Spleen (tissue), 11 donors: ENCODE measurements around the gene SHLD1. TPM values are rescaled to one million over a fixed set of nuclear protein-coding genes. Genes with fewer than 3 reads are reported as not detected.

ENCODE experiments used
- DNase-seq: peaks from one replicate; pipeline ENCODE4 v3.0.0-alpha.2; 2020
- H3K27ac ChIP-seq, 8 donors: fragments of 200-600 bp; sonication (generic) in 7 of 8; 1 replicate in 4 of 8; 2 replicates in 4 of 8; pipeline versions ENCODE4 v1.5.0 to v1.8.0; 2016 to 2021; ENCODE audit warnings: inconsistent platforms in 4 of 8, mild to moderate bottlenecking in 4 of 8, moderate library complexity in 1 of 8
- H3K27me3 ChIP-seq, 7 donors: fragments of 200-600 bp; sonication (generic) in 6 of 7; replicated peaks in 1 of 7; 1 replicate in 4 of 7; 2 replicates in 3 of 7; pipeline versions ENCODE4 v1.5.0 to v1.8.0; 2016 to 2021; ENCODE audit warnings: inconsistent platforms in 3 of 7, mild to moderate bottlenecking in 1 of 7
- H3K36me3 ChIP-seq, 6 donors: fragments of 200-600 bp; sonication (generic) in 5 of 6; 1 replicate in 4 of 6; 2 replicates in 2 of 6; pipeline versions ENCODE4 v1.5.0 to v1.8.0; 2016 to 2021; ENCODE audit warnings: inconsistent platforms in 2 of 6
- H3K4me1 ChIP-seq, 6 donors: fragments of 200-600 bp; sonication (generic) in 5 of 6; 1 replicate in 3 of 6; 2 replicates in 3 of 6; pipeline versions ENCODE4 v1.5.0 to v1.8.0; 2016 to 2021; ENCODE audit warnings: inconsistent platforms in 3 of 6
- H3K4me3 ChIP-seq, 8 donors: fragments of 200-600 bp; sonication (generic) in 7 of 8; 1 replicate in 4 of 8; 2 replicates in 4 of 8; pipeline versions ENCODE4 v1.5.0 to v1.8.0; 2016 to 2021; ENCODE audit warnings: inconsistent platforms in 4 of 8, mild to moderate bottlenecking in 4 of 8, moderate library complexity in 2 of 8
- H3K9me3 ChIP-seq, 8 donors: fragments of 200-600 bp; sonication (generic) in 7 of 8; 1 replicate in 4 of 8; 2 replicates in 4 of 8; pipeline versions ENCODE4 v1.5.0 to v1.8.0; 2016 to 2021; ENCODE audit warnings: inconsistent platforms in 4 of 8
- CTCF ChIP-seq, 11 experiments: fragments of 200-600 bp in 7 of 11; fragments of 450-650 bp in 4 of 11; sonication (generic) in 4 of 11; IDR thresholded peaks in 8 of 11; conservative IDR thresholded peaks in 3 of 11; 1 replicate in 7 of 11; 2 replicates in 4 of 11; pipeline versions ENCODE4 v1.4.0 to v1.8.0; 2016 to 2021; ENCODE audit warnings: antibody characterized with exemption in 11 of 11, inconsistent platforms in 4 of 11, mild to moderate bottlenecking in 1 of 11
- POLR2A ChIP-seq, 3 donors: fragments of 450-650 bp; IDR thresholded peaks; one replicate each; pipeline ENCODE4 v1.5.1; 2017; ENCODE audit warnings: antibody characterized with exemption in 3 of 3, mild to moderate bottlenecking in 1 of 3
- POLR2AphosphoS5 ChIP-seq, 3 donors: sonication (generic); formaldehyde crosslinking; IDR thresholded peaks; one replicate each; pipeline ENCODE4 v1.5.1; 2017; ENCODE audit warnings: antibody characterized with exemption in 3 of 3
- WGBS, 5 donors: extraction: QIAGEN DNeasy Blood & Tissue Kit in 3 of 5; methylation state at CpG; one replicate each; pipeline versions ENCODE4 v1.1.5 to v1.1.7; 2013 to 2018; 5-methylcytosine and 5-hydroxymethylcytosine counted together
- intact Hi-C: fragments of 100-400 bp; cut with DNase I; formaldehyde crosslinking; loops from one replicate; pipeline ENCODE4 v1.15.0; 2023; ENCODE audit warnings: low total_unique reads
- polyA plus RNA-seq, 3 donors: library from polyadenylated mRNA; stranded (reverse); fragments of 200-250 nt; gene quantifications; one replicate each; pipeline ENCODE4 v1.2.1, GENCODE V29; 2013
- total RNA-seq, 7 donors: library from RNA; depleted of rRNA in 3 of 7; stranded (reverse); fragments of >200 nt in 3 of 7; fragmentation: NEBNext Ultra II Directional in 4 of 7; extraction: Animal tissue kit (Norgen Biotek cat#: 25700) in 4 of 7; gene quantifications; one replicate each; pipeline versions ENCODE4 v1.1.0 to v1.2.1, GENCODE V29; 2016 to 2021
- donor health status: healthy with polysubstance abuse.
- donor health status: DM: no; HTN: no; CAD: no; lungs with moderate emphysema.
- donor health status: DM: no; HTN: no; CAD: no.
- donor health status: Bipolar disorder and iron deficiency.
- donor health status: healthy.
- donor health status: DM: no; HTN: no; CAD: no.
- donor health status: DM: yes; HTN: yes; CAD: no.

Gene SHLD1
- total and polyA plus RNA-seq, 10 donors: 8.1 to 18.6 (median 12.4) TPM

GRCh38 chr20:5706797-5707196, 43.4 kb upstream of the SHLD1 start:
- Histone ChIP-seq H3K27ac (no peak overlapping the region), H3K4me1 (no peaks in the 10 kb centered on the region), H3K9me3 (no peaks in the 10 kb centered on the region), H3K27me3 (no peaks in the 10 kb centered on the region), H3K36me3 (no peaks in the 10 kb centered on the region), H3K4me3 (no peak overlapping the region)
- 87 to 95% (median 92%) methylated on average over 9 of the region's 9 CpGs for WGBS, 5 donors
- TF ChIP-seq POLR2A (IDR thresholded peaks at IDR 0.05): no peak
- TF ChIP-seq CTCF (IDR thresholded peaks at IDR 0.05 in 8 of 11, conservative IDR thresholded peaks at IDR 0.05 in 3 of 11): no peak
- TF ChIP-seq POLR2AphosphoS5 (IDR thresholded peaks at IDR 0.05): no peak
- intact Hi-C loops: no loop called here
- no peak for DNase-seq

GRCh38 chr20:5710551-5710950, 39.6 kb upstream of the SHLD1 start:
- WGBS, 5 donors: 75 to 91% (median 88%) methylated on average over 3 of the region's 3 CpGs
- intact Hi-C loops: no loop called here

GRCh38 chr20:5714261-5715041, 35.8 kb upstream of the SHLD1 start:
- peaks cover 0 to 11% (median 10%) of the 10 kb centered on the region in 8 donors for H3K9me3 ChIP-seq
- H3K4me1 ChIP-seq: peaks cover 0 to 18% (median 13%) of the 10 kb centered on the region in 6 donors
- H3K27me3 ChIP-seq: no peaks in the 10 kb centered on the region
- no peaks in the 10 kb centered on the region for H3K36me3 ChIP-seq
- intact Hi-C loops: no loop called here
- peak overlapping the region in 4 of 8 donors; percentile 5 to 56 (median 32) for H3K27ac ChIP-seq
- WGBS, 5 donors: 37 to 62% (median 54%) methylated on average over 4 of the region's 4 CpGs
- TF ChIP-seq CTCF (IDR thresholded peaks at IDR 0.05 in 8 of 11, conservative IDR thresholded peaks at IDR 0.05 in 3 of 11): no peak
- TF ChIP-seq POLR2AphosphoS5 (IDR thresholded peaks at IDR 0.05): peak in 1 of 3 donors; percentile 58
- H3K4me3 ChIP-seq: no peak overlapping the region
- DNase-seq: no peak

More at GRCh38 chr20:5710551-5710950, 39.6 kb upstream of the SHLD1 start:
- peaks cover 0 to 6% (median 5%) of the 10 kb centered on the region in 8 donors for H3K9me3 ChIP-seq
- peaks cover 0 to 18% (median 13%) of the 10 kb centered on the region in 6 donors for H3K4me1 ChIP-seq
- H3K27ac ChIP-seq: no peak overlapping the region
- H3K4me3 ChIP-seq: no peak overlapping the region
- no peak for DNase-seq
- H3K27me3 ChIP-seq: no peaks in the 10 kb centered on the region
- no peak for TF ChIP-seq POLR2A (IDR thresholded peaks at IDR 0.05)
- TF ChIP-seq POLR2AphosphoS5 (IDR thresholded peaks at IDR 0.05): no peak
- TF ChIP-seq CTCF (IDR thresholded peaks at IDR 0.05 in 8 of 11, conservative IDR thresholded peaks at IDR 0.05 in 3 of 11): no peak
- no peaks in the 10 kb centered on the region for H3K36me3 ChIP-seq

- Histone ChIP-seq H3K36me3 (no peaks in the 10 kb centered on the region), H3K4me1 (peaks cover 0 to 18% (median 13%) of the 10 kb centered on the region in 6 donors), H3K9me3 (peaks cover 0 to 11% (median 10%) of the 10 kb centered on the region in 8 donors), H3K27me3 (no peaks in the 10 kb centered on the region), H3K27ac (peak overlapping the region in 2 of 8 donors; percentile 2 to 56), H3K4me3 (no peak overlapping the region)
- 89 to 92% (median 90%) methylated on average over 5 of the region's 5 CpGs for WGBS, 5 donors
- DNase-seq: no peak
- intact Hi-C loops: no loop called here
- TF ChIP-seq POLR2A (IDR thresholded peaks at IDR 0.05) (no peak), POLR2AphosphoS5 (IDR thresholded peaks at IDR 0.05) (no peak), CTCF (IDR thresholded peaks at IDR 0.05 in 8 of 11, conservative IDR thresholded peaks at IDR 0.05 in 3 of 11) (no peak)
Measured at GRCh38 chr20:5715071-5715841, 34.9 kb upstream of the SHLD1 start.
